WTC11 (cell line): ENCODE measurements around the gene AIG1. TPM values are rescaled to one million over a fixed set of nuclear protein-coding genes. Genes with fewer than 3 reads are reported as not detected.

Experiments
- ATAC-seq: fragments of 200-7000 bp; cut with Tn5 transposase; 2 replicates; pipeline ENCODE4 v1.10.0; 2021; ENCODE audit warnings: mild to moderate bottlenecking, moderate library complexity
- CTCF ChIA-PET: fragments of 300-600 bp; sonication (Branson Sonifier 250); formaldehyde crosslinking; loops from one replicate; lab custom pipeline; 2021; ENCODE audit warnings: antibody characterized with exemption; lab: Charles Lee
- POLR2A ChIA-PET: fragments of 350-600 bp; sonication (Branson Sonifier 250); formaldehyde crosslinking; loops from one replicate; lab custom pipeline; 2021; ENCODE audit warnings: antibody characterized with exemption; lab: Charles Lee
- DNase-seq: peaks from one replicate; pipeline ENCODE4 v3.0.0; 2021; ENCODE audit warnings: low spot score
- H3K27ac Mint-ChIP-seq: 2 replicates; pipeline ENCODE4 v1.8.0; 2021; ENCODE audit warnings: mixed read lengths
- H3K27me3 Mint-ChIP-seq: 2 replicates; pipeline ENCODE4 v1.8.0; 2021; ENCODE audit warnings: low read depth, mild to moderate bottlenecking, moderate library complexity, mixed read lengths
- H3K36me3 Mint-ChIP-seq: 2 replicates; pipeline ENCODE4 v1.8.0; 2021; ENCODE audit warnings: mixed read lengths
- H3K4me1 Mint-ChIP-seq: 2 replicates; pipeline ENCODE4 v1.8.0; 2022; ENCODE audit warnings: mixed read lengths
- H3K4me3 Mint-ChIP-seq: 2 replicates; pipeline ENCODE4 v1.8.0; 2021; ENCODE audit warnings: mild to moderate bottlenecking, moderate library complexity, mixed read lengths
- H3K9me3 Mint-ChIP-seq: 2 replicates; pipeline ENCODE4 v1.8.0; 2021; ENCODE audit warnings: mixed read lengths
- ETV6 ChIP-seq: sonication (generic); formaldehyde crosslinking; IDR thresholded peaks from 2 replicates; pipeline ENCODE4 v1.8.1; 2022; ENCODE audit warnings: mild to moderate bottlenecking, missing genetic modification reagents
- NFATC4 ChIP-seq: fragments of 250-450 bp; sonication (Bioruptor Pico); IDR thresholded peaks from 2 replicates; pipeline ENCODE4 v1.9.0; 2021; ENCODE audit warnings: mild to moderate bottlenecking
- NFYB ChIP-seq: sonication (generic); formaldehyde crosslinking; conservative IDR thresholded peaks from 2 replicates; pipeline ENCODE4 v1.8.0; 2022; ENCODE audit warnings: low read depth, missing genetic modification reagents
- OVOL2 ChIP-seq: fragments of 250-450 bp; sonication (Bioruptor Pico); IDR thresholded peaks from 2 replicates; pipeline ENCODE4 v1.9.0; 2021; ENCODE audit warnings: mild to moderate bottlenecking, borderline replicate concordance
- SMAD3 ChIP-seq: sonication (generic); formaldehyde crosslinking; IDR thresholded peaks from 2 replicates; pipeline ENCODE4 v1.8.0; 2022; ENCODE audit warnings: missing genetic modification reagents, mild to moderate bottlenecking, borderline replicate concordance
- SOX15 ChIP-seq: fragments of 250-450 bp; sonication (Bioruptor Pico); IDR thresholded peaks from 2 replicates; pipeline ENCODE4 v1.9.0; 2021; ENCODE audit warnings: mild to moderate bottlenecking
- SP1 ChIP-seq: sonication (generic); formaldehyde crosslinking; conservative IDR thresholded peaks from 2 replicates; pipeline ENCODE4 v1.8.1; 2022; ENCODE audit warnings: missing genetic modification reagents
- TCF7 ChIP-seq: sonication (generic); formaldehyde crosslinking; IDR thresholded peaks from 2 replicates; pipeline ENCODE4 v1.8.0; 2022; ENCODE audit warnings: mild to moderate bottlenecking, low read depth, missing genetic modification reagents, moderate library complexity
- TP53 ChIP-seq: sonication (generic); formaldehyde crosslinking; IDR thresholded peaks from 2 replicates; pipeline ENCODE4 v1.8.1; 2023; ENCODE audit warnings: mild to moderate bottlenecking, missing genetic modification reagents
- ZNF219 ChIP-seq: sonication (generic); formaldehyde crosslinking; IDR thresholded peaks from 2 replicates; pipeline ENCODE4 v1.8.0; 2023; ENCODE audit warnings: missing genetic modification reagents, mild to moderate bottlenecking, borderline replicate concordance
- ZNF423 ChIP-seq: fragments of 250-450 bp; sonication (Bioruptor Pico); IDR thresholded peaks from 2 replicates; pipeline ENCODE4 v2.1.2; 2022; ENCODE audit warnings: mild to moderate bottlenecking, moderate library complexity
- ZNF671 ChIP-seq: fragments of 250-450 bp; sonication (Bioruptor Pico); IDR thresholded peaks from 2 replicates; pipeline ENCODE4 v1.8.0; 2021; ENCODE audit warnings: mild to moderate bottlenecking
- total RNA-seq: library from RNA; stranded (reverse); gene quantifications from 3 replicates; pipeline ENCODE4 v1.2.3, GENCODE V29; 2021
- TF ChIP-seq, protein P1 (sequence below): sonication (generic); formaldehyde crosslinking; IDR thresholded peaks from 2 replicates; pipeline ENCODE4 v1.8.1; 2023; ENCODE audit warnings: mild to moderate bottlenecking, missing genetic modification reagents
- TF ChIP-seq, protein P2 (sequence below): sonication (generic); formaldehyde crosslinking; IDR thresholded peaks from 2 replicates; pipeline ENCODE4 v1.8.1; 2022; ENCODE audit warnings: mild to moderate bottlenecking, missing genetic modification reagents, moderate library complexity, borderline replicate concordance
- TF ChIP-seq, protein P3 (sequence below): sonication (generic); formaldehyde crosslinking; IDR thresholded peaks from 2 replicates; pipeline ENCODE4 v1.8.1; 2022; ENCODE audit warnings: mild to moderate bottlenecking, moderate library complexity, missing genetic modification reagents
- TF ChIP-seq, protein P4 (sequence below): fragments of 250-450 bp; sonication (Bioruptor Pico); conservative IDR thresholded peaks from 2 replicates; pipeline ENCODE4 v1.9.0; 2021; ENCODE audit warnings: mild to moderate bottlenecking
- TF ChIP-seq, protein P5 (sequence below): sonication (generic); formaldehyde crosslinking; IDR thresholded peaks from 2 replicates; pipeline ENCODE4 v1.8.1; 2023; ENCODE audit warnings: mild to moderate bottlenecking, missing genetic modification reagents, moderate library complexity
- TF ChIP-seq, protein P6 (sequence below): sonication (generic); formaldehyde crosslinking; conservative IDR thresholded peaks from 2 replicates; pipeline ENCODE4 v1.8.1; 2023; ENCODE audit warnings: mild to moderate bottlenecking, low read depth, missing genetic modification reagents, moderate library complexity
- TF ChIP-seq, protein P7 (sequence below): sonication (generic); formaldehyde crosslinking; IDR thresholded peaks from 2 replicates; pipeline ENCODE4 v1.8.0; 2022; ENCODE audit warnings: mild to moderate bottlenecking, missing genetic modification reagents
- TF ChIP-seq, protein P8 (sequence below): sonication (generic); formaldehyde crosslinking; IDR thresholded peaks from 2 replicates; pipeline ENCODE4 v1.8.0; 2022; ENCODE audit warnings: mild to moderate bottlenecking, missing genetic modification reagents
- TF ChIP-seq, protein P9 (sequence below): sonication (generic); formaldehyde crosslinking; IDR thresholded peaks from 2 replicates; pipeline ENCODE4 v1.8.1; 2023; ENCODE audit warnings: mild to moderate bottlenecking, missing genetic modification reagents
- TF ChIP-seq, protein P10 (sequence below): fragments of 250-450 bp; sonication (Bioruptor Pico); IDR thresholded peaks from 2 replicates; pipeline ENCODE4 v1.9.0; 2021; ENCODE audit warnings: mild to moderate bottlenecking

AIG1 gene
- total RNA-seq, 1 experiment from 2014 or later: 38.8 TPM

DNA sequence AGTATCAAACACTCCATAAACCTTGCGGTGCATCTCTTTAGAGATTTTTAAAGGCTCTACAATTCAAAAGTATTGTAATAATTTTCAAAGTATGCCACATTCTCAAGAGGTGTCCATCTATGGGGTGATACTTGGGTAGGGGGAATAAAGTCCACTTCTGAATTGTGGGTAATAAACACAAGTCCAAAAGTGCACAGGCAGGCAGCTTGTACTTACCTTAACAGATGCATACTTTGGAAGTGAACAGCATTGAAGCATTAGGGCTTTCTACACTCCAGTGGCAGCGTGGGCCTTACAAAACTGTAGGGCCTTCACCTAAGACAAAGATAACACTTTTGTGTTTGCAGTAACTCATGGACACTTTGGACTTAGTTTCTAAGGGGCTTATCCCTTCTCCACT lies 58.6 kb downstream of the AIG1 start:
- DNase-seq: no peak
- POLR2A ChIA-PET: interaction anchor here (0.7 kb wide), 1 partner anchor 16 kb away, joined by 3 read pairs; no protein-coding TSS in a partner anchor
- no peak overlapping the region for H3K4me3 Mint-ChIP-seq
- TF ChIP-seq, protein P1, sequence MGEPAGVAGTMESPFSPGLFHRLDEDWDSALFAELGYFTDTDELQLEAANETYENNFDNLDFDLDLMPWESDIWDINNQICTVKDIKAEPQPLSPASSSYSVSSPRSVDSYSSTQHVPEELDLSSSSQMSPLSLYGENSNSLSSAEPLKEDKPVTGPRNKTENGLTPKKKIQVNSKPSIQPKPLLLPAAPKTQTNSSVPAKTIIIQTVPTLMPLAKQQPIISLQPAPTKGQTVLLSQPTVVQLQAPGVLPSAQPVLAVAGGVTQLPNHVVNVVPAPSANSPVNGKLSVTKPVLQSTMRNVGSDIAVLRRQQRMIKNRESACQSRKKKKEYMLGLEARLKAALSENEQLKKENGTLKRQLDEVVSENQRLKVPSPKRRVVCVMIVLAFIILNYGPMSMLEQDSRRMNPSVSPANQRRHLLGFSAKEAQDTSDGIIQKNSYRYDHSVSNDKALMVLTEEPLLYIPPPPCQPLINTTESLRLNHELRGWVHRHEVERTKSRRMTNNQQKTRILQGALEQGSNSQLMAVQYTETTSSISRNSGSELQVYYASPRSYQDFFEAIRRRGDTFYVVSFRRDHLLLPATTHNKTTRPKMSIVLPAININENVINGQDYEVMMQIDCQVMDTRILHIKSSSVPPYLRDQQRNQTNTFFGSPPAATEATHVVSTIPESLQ (CRISPR knock-in tag): no peak
- TF ChIP-seq NFATC4 (no peak), ZNF671 (CRISPR knock-in tag) (no peak), TCF7 (CRISPR knock-in tag) (no peak), SMAD3 (CRISPR knock-in tag) (no peak), OVOL2 (CRISPR knock-in tag) (no peak), SP1 (no peak), ETV6 (CRISPR knock-in tag) (no peak), ZNF423 (CRISPR knock-in tag) (no peak), NFYB (CRISPR knock-in tag) (no peak), SOX15 (CRISPR knock-in tag) (no peak)
- TF ChIP-seq, protein P2, sequence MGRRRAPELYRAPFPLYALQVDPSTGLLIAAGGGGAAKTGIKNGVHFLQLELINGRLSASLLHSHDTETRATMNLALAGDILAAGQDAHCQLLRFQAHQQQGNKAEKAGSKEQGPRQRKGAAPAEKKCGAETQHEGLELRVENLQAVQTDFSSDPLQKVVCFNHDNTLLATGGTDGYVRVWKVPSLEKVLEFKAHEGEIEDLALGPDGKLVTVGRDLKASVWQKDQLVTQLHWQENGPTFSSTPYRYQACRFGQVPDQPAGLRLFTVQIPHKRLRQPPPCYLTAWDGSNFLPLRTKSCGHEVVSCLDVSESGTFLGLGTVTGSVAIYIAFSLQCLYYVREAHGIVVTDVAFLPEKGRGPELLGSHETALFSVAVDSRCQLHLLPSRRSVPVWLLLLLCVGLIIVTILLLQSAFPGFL (CRISPR knock-in tag): no peak
- TF ChIP-seq, protein P3, sequence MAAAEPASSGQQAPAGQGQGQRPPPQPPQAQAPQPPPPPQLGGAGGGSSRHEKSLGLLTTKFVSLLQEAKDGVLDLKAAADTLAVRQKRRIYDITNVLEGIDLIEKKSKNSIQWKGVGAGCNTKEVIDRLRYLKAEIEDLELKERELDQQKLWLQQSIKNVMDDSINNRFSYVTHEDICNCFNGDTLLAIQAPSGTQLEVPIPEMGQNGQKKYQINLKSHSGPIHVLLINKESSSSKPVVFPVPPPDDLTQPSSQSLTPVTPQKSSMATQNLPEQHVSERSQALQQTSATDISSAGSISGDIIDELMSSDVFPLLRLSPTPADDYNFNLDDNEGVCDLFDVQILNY: no peak
- TF ChIP-seq, protein P4, sequence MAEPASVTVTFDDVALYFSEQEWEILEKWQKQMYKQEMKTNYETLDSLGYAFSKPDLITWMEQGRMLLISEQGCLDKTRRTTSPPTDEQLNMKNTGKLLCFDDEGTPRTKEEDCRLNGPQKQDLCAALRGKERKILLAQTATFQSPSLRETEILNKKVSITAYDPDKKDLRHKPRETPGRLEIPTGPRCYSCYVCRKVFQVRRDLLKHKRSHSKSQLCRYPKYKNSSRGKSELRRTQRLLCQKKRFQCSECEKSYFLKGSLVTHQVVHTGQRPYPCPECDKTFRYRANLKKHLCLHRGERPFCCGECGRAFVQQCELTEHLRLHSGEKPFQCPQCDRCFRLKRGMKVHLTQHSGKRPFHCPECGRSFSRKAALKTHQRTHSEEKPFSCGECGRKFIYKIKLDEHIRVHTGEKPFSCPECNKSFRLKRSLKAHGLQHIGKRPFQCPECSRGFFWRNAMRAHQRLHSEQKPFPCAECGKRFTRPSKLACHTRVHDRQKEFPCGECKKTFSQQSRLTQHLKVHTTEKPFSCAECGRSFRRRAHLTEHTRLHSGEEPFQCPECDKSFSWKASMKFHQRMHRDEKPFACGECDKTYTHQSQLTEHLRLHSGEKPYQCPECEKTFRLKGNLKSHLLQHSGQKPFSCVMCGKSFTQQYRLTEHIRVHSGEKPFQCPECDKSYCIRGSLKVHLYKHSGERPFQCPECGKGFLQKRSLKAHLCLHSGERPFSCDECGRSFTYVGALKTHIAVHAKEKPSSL (CRISPR knock-in tag): no peak
- TF ChIP-seq, protein P5, sequence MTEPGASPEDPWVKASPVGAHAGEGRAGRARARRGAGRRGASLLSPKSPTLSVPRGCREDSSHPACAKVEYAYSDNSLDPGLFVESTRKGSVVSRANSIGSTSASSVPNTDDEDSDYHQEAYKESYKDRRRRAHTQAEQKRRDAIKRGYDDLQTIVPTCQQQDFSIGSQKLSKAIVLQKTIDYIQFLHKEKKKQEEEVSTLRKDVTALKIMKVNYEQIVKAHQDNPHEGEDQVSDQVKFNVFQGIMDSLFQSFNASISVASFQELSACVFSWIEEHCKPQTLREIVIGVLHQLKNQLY (CRISPR knock-in tag): no peak
- TF ChIP-seq, protein P6, sequence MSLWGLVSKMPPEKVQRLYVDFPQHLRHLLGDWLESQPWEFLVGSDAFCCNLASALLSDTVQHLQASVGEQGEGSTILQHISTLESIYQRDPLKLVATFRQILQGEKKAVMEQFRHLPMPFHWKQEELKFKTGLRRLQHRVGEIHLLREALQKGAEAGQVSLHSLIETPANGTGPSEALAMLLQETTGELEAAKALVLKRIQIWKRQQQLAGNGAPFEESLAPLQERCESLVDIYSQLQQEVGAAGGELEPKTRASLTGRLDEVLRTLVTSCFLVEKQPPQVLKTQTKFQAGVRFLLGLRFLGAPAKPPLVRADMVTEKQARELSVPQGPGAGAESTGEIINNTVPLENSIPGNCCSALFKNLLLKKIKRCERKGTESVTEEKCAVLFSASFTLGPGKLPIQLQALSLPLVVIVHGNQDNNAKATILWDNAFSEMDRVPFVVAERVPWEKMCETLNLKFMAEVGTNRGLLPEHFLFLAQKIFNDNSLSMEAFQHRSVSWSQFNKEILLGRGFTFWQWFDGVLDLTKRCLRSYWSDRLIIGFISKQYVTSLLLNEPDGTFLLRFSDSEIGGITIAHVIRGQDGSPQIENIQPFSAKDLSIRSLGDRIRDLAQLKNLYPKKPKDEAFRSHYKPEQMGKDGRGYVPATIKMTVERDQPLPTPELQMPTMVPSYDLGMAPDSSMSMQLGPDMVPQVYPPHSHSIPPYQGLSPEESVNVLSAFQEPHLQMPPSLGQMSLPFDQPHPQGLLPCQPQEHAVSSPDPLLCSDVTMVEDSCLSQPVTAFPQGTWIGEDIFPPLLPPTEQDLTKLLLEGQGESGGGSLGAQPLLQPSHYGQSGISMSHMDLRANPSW (CRISPR knock-in tag): no peak
- TF ChIP-seq, all 79 proteins: peak for 0
- Mint-ChIP-seq H3K36me3 (peaks cover 33% of the 10 kb centered on the region), H3K4me1 (no peaks in the 10 kb centered on the region), H3K27me3 (no peaks in the 10 kb centered on the region), H3K27ac (no peak overlapping the region), H3K9me3 (peaks cover 31% of the 10 kb centered on the region)
- no peak for ATAC-seq
- CTCF ChIA-PET: no interaction called here

DNA sequence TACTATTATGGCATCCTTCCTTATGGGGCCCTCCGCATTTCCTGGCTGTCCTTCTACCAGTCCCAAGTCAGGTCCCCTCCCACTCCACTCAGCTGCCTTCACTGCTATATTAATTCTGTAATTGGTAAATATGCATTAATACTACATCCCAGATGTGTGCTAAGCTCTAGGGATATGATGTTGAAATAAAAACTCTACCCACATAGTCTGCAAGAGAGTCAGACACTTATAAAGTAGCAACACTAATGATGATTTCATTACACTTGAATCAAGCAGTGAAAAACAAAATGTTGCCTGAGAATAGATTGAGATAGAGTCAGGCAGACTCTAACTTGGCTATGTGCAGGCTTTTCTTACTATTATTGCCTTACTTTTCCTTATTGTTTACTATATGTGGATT lies 62.4 kb downstream of the AIG1 start:
- DNase-seq (no peak), ATAC-seq (no peak)
- no peak overlapping the region for H3K27ac Mint-ChIP-seq
- no peaks in the 10 kb centered on the region for H3K4me1 Mint-ChIP-seq
- POLR2A ChIA-PET: no interaction called here
- H3K4me3 Mint-ChIP-seq: no peak overlapping the region
- H3K27me3 Mint-ChIP-seq: no peaks in the 10 kb centered on the region
- CTCF ChIA-PET: no interaction called here
- H3K9me3 Mint-ChIP-seq: peaks cover 31% of the 10 kb centered on the region
- peaks cover 34% of the 10 kb centered on the region for H3K36me3 Mint-ChIP-seq
- TF ChIP-seq ZNF671 (CRISPR knock-in tag) (no peak), ZNF219 (CRISPR knock-in tag) (no peak), TP53 (CRISPR knock-in tag) (no peak), SP1 (no peak)
- TF ChIP-seq, protein P7, sequence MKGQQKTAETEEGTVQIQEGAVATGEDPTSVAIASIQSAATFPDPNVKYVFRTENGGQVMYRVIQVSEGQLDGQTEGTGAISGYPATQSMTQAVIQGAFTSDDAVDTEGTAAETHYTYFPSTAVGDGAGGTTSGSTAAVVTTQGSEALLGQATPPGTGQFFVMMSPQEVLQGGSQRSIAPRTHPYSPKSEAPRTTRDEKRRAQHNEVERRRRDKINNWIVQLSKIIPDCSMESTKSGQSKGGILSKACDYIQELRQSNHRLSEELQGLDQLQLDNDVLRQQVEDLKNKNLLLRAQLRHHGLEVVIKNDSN: no peak
- TF ChIP-seq, protein P8, sequence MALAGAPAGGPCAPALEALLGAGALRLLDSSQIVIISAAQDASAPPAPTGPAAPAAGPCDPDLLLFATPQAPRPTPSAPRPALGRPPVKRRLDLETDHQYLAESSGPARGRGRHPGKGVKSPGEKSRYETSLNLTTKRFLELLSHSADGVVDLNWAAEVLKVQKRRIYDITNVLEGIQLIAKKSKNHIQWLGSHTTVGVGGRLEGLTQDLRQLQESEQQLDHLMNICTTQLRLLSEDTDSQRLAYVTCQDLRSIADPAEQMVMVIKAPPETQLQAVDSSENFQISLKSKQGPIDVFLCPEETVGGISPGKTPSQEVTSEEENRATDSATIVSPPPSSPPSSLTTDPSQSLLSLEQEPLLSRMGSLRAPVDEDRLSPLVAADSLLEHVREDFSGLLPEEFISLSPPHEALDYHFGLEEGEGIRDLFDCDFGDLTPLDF (CRISPR knock-in tag): no peak
- TF ChIP-seq, protein P9, sequence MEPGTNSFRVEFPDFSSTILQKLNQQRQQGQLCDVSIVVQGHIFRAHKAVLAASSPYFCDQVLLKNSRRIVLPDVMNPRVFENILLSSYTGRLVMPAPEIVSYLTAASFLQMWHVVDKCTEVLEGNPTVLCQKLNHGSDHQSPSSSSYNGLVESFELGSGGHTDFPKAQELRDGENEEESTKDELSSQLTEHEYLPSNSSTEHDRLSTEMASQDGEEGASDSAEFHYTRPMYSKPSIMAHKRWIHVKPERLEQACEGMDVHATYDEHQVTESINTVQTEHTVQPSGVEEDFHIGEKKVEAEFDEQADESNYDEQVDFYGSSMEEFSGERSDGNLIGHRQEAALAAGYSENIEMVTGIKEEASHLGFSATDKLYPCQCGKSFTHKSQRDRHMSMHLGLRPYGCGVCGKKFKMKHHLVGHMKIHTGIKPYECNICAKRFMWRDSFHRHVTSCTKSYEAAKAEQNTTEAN (CRISPR knock-in tag): no peak
- TF ChIP-seq, protein P10, sequence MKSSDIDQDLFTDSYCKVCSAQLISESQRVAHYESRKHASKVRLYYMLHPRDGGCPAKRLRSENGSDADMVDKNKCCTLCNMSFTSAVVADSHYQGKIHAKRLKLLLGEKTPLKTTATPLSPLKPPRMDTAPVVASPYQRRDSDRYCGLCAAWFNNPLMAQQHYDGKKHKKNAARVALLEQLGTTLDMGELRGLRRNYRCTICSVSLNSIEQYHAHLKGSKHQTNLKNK: no peak
